Testis (tissue), 3 donors: ENCODE measurements around the gene NLGN1. TPM values are rescaled to one million over a fixed set of nuclear protein-coding genes. Genes with fewer than 3 reads are reported as not detected.

Experiments
- DNase-seq: peaks from one replicate; pipeline ENCODE4 v3.0.0-alpha.2; 2019
- H3K27ac ChIP-seq, 2 donors: fragments of 200-600 bp; sonication (generic); one replicate each; pipeline ENCODE4 v1.5.1; 2019
- H3K27me3 ChIP-seq: fragments of 200-600 bp; sonication (generic); one replicate; pipeline ENCODE4 v1.5.1; 2019
- H3K36me3 ChIP-seq: fragments of 200-600 bp; sonication (generic); one replicate; pipeline ENCODE4 v1.5.1; 2017; ENCODE audit warnings: low read depth; ENCODE audit errors: missing control alignments
- H3K4me1 ChIP-seq: fragments of 200-600 bp; sonication (generic); one replicate; pipeline ENCODE4 v1.5.1; 2019
- H3K4me3 ChIP-seq, 2 donors: fragments of 200-600 bp; sonication (generic); one replicate each; pipeline ENCODE4 v1.5.1; 2017 to 2019
- H3K9me3 ChIP-seq: fragments of 200-600 bp; sonication (generic); one replicate; pipeline ENCODE4 v1.5.1; 2017
- POLR2A ChIP-seq: fragments of 450-650 bp; IDR thresholded peaks from one replicate; pipeline ENCODE4 v1.6.1; 2017; ENCODE audit warnings: antibody characterized with exemption, mild to moderate bottlenecking, moderate library complexity
- WGBS, 2 donors: methylation state at CpG; one replicate each; pipeline ENCODE4 v1.1.5; 2018; 5-methylcytosine and 5-hydroxymethylcytosine counted together
- intact Hi-C: fragments of 100-400 bp; cut with DNase I; formaldehyde crosslinking; loops from one replicate; pipeline ENCODE4 v1.15.1; 2023; ENCODE audit warnings: low total_unique reads
- polyA plus RNA-seq: library from polyadenylated mRNA; stranded (reverse); fragments of 350-450 nt; fragmentation: Illumina TruSeq; extraction: RNeasy Lipid Tissue Mini Kit (QIAGEN cat#74804); gene quantifications from one replicate; pipeline ENCODE4 v1.2.3, GENCODE V29; 2014; ENCODE audit warnings: low read depth, low replicate concordance; ENCODE audit not compliant: insufficient read depth
- total RNA-seq, 2 donors: library from RNA; depleted of rRNA; stranded (reverse); fragments of >200 nt; gene quantifications; one replicate each; pipeline ENCODE4 v1.2.3, GENCODE V29; 2016
- TF ChIP-seq, protein P1 (sequence below), 3 experiments: fragments of 450-650 bp in 2 of 3; fragments of 200-600 bp in 1 of 3; sonication (generic) in 1 of 3; IDR thresholded peaks; one replicate each; pipeline ENCODE4 v1.5.1; 2016 to 2019; ENCODE audit warnings: antibody characterized with exemption in 3 of 3, mild to moderate bottlenecking in 2 of 3, moderate library complexity in 1 of 3

Gene NLGN1
- total and polyA plus RNA-seq, 3 donors from 2014 or later: 10.6 to 19.2 (median 15.5) TPM

DNA sequence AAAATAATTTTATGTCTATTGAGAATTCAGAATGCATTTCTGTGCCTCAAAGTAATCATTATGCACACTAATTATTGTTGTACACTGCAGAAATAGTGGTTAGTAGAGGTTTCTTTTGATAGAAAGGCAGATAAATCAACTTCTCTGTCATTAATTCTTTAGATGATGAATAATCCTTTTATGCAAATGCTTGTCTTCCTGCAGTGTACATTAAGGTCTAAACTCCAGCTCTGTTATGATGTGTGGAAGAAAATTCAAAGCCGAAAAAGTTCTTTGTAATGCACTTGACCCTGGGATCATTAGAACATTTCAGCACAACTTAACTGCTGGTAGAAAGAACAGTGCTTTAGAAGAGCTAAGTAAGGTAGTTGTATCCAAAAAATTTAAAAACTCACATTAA, 353.0 kb downstream of the NLGN1 start:
- H3K9me3 ChIP-seq: no peaks in the 10 kb centered on the region
- H3K27me3 ChIP-seq: no peaks in the 10 kb centered on the region
- 62 to 90% methylated on average over 1 of the region's 1 CpG for WGBS, 2 donors
- H3K36me3 ChIP-seq: no peaks in the 10 kb centered on the region
- no peak overlapping the region for H3K27ac ChIP-seq
- TF ChIP-seq POLR2A: no peak
- TF ChIP-seq, protein P1, sequence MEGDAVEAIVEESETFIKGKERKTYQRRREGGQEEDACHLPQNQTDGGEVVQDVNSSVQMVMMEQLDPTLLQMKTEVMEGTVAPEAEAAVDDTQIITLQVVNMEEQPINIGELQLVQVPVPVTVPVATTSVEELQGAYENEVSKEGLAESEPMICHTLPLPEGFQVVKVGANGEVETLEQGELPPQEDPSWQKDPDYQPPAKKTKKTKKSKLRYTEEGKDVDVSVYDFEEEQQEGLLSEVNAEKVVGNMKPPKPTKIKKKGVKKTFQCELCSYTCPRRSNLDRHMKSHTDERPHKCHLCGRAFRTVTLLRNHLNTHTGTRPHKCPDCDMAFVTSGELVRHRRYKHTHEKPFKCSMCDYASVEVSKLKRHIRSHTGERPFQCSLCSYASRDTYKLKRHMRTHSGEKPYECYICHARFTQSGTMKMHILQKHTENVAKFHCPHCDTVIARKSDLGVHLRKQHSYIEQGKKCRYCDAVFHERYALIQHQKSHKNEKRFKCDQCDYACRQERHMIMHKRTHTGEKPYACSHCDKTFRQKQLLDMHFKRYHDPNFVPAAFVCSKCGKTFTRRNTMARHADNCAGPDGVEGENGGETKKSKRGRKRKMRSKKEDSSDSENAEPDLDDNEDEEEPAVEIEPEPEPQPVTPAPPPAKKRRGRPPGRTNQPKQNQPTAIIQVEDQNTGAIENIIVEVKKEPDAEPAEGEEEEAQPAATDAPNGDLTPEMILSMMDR (IDR thresholded peaks at IDR 0.05): no peak
- H3K4me1 ChIP-seq: no peaks in the 10 kb centered on the region
- H3K4me3 ChIP-seq: no peak overlapping the region
- intact Hi-C loops: no loop called here
- no peak for DNase-seq

DNA sequence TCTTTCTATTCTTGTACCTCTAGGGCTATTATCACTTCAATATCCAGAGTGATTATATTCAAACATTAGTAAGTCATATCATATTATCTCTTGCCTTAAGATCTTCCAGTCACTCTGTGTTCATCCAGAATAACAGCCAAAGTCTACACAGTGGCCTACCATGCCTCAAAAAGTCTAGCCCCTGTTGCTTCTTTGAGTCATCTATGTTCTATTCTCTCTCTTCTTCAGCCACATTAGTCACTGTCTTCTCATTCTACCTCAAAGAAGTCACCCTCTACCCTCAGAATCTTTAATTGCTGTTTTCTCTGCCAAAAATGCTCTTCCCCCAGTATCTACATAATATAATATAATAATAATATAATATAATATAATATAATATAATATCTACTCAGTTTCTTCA, 356.0 kb downstream of the NLGN1 start:
- no peak overlapping the region for H3K4me3 ChIP-seq
- intact Hi-C loops: no loop called here
- H3K27ac ChIP-seq: no peak overlapping the region
- no peak for DNase-seq
- TF ChIP-seq, protein P1 (IDR thresholded peaks at IDR 0.05): no peak
- TF ChIP-seq POLR2A: no peak
- H3K4me1 ChIP-seq: no peaks in the 10 kb centered on the region
- H3K36me3 ChIP-seq: no peaks in the 10 kb centered on the region
- H3K27me3 ChIP-seq: no peaks in the 10 kb centered on the region
- no peaks in the 10 kb centered on the region for H3K9me3 ChIP-seq

DNA sequence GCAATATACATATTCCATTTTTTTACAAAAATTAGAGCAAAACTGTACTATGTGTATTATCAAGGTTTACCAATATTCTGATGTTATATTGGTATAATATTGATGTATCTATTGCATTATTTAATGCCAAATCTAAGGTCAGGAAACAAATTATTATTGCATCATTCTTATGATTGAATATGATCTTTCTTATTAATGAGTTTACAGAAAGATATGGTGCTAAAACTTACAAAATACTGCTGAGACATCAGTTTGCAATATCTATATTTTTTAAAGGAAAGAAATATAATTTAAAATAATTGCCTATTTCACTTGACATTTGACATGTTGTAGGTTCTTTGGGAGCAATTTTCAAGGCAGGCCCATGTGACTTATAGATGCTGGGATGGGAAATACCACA, 357.6 kb downstream of the NLGN1 start:
- H3K4me3 ChIP-seq: no peak overlapping the region
- H3K36me3 ChIP-seq: no peaks in the 10 kb centered on the region
- no peak overlapping the region for H3K27ac ChIP-seq
- DNase-seq: no peak
- no peaks in the 10 kb centered on the region for H3K4me1 ChIP-seq
- no peaks in the 10 kb centered on the region for H3K9me3 ChIP-seq
- intact Hi-C loops: no loop called here
- H3K27me3 ChIP-seq: no peaks in the 10 kb centered on the region
- TF ChIP-seq, protein P1 (IDR thresholded peaks at IDR 0.05): no peak

DNA sequence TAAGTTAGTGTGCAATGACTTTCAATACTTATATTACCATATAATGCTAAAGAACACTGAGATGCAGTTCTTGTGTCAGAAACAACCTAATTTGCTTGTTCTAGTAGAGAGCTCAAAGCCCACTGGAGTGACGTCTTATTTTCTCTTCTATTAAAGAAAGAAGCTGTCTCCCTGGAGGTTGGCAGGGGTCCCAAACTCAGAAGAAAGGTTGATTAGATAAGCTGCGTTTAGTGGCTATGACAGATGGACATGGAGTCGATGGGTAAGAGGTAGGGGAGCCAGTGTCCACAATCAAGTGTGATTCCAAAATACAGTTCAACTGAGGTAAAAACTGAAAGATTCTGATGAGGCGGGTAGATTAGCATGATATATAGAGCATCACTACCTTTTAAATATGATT, 363.6 kb downstream of the NLGN1 start:
- intact Hi-C loops: no loop called here
- Histone ChIP-seq H3K36me3 (no peaks in the 10 kb centered on the region), H3K27me3 (no peaks in the 10 kb centered on the region), H3K4me3 (no peak overlapping the region), H3K4me1 (no peaks in the 10 kb centered on the region), H3K9me3 (no peaks in the 10 kb centered on the region), H3K27ac (no peak overlapping the region)
- no peak for DNase-seq
- WGBS, 2 donors: 74 to 76% methylated on average over 4 of the region's 4 CpGs
- TF ChIP-seq, protein P1 (IDR thresholded peaks at IDR 0.05): no peak
- no peak for TF ChIP-seq POLR2A

DNA sequence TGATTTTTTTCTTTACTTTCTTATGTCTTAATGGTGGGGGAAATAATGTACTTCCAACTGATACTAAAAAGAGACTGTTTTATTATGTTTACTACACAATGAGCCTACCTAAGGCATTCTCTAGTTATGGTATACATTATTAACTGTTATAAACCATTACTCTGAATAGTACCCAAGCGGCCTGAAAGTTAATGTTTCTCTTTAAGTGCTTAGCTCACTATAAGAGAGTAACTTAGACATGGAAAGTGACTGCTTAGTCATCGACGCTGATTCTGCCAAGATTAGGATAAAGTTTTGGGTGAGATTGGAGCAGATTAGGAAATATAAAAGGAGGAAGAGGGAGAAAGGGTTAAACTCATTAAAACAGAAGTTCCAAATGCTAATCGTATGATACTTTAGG, 365.0 kb downstream of the NLGN1 start:
- Histone ChIP-seq H3K27me3 (no peaks in the 10 kb centered on the region), H3K4me1 (no peaks in the 10 kb centered on the region), H3K4me3 (no peak overlapping the region), H3K9me3 (no peaks in the 10 kb centered on the region), H3K36me3 (no peaks in the 10 kb centered on the region), H3K27ac (no peak overlapping the region)
- TF ChIP-seq, protein P1 (IDR thresholded peaks at IDR 0.05): no peak
- TF ChIP-seq POLR2A: no peak
- DNase-seq: no peak
- whole genome bisulfite sequencing, 2 donors: 88 to 89% methylated on average over 4 of the region's 4 CpGs
- intact Hi-C loops: no loop called here
